Endodermal cell (in vitro differentiated cells): Measurements from ENCODE around the gene RTP3. TPM values are rescaled to one million over a fixed set of nuclear protein-coding genes. Genes with fewer than 3 reads are reported as not detected.

ENCODE experiments used
- DNase-seq: peaks from one replicate; pipeline ENCODE4 v3.0.0-alpha.2; 2017
- H3K27ac ChIP-seq: 2 replicates; pipeline ENCODE4 v1.5.1; 2013; ENCODE audit warnings: mild to moderate bottlenecking, low read depth, low read length, moderate library complexity
- H3K27me3 ChIP-seq: 2 replicates; pipeline ENCODE4 v1.6.1; 2013; ENCODE audit warnings: mild to moderate bottlenecking, low read length, moderate library complexity; ENCODE audit not compliant: insufficient read depth, control insufficient read depth, poor library complexity, severe bottlenecking
- H3K36me3 ChIP-seq: 2 replicates; pipeline ENCODE4 v1.7.0; 2013; ENCODE audit warnings: mild to moderate bottlenecking, low read length, moderate library complexity; ENCODE audit not compliant: control insufficient read depth, insufficient read depth
- H3K4me1 ChIP-seq: one replicate; pipeline ENCODE4 v1.7.0; 2013; ENCODE audit warnings: low read length; ENCODE audit not compliant: control insufficient read depth, insufficient read depth
- H3K4me3 ChIP-seq: 2 replicates; pipeline ENCODE4 v1.5.1; 2013; ENCODE audit warnings: mild to moderate bottlenecking, low read length, moderate library complexity
- H3K9ac ChIP-seq: 2 replicates; pipeline ENCODE4 v1.6.1; 2013; ENCODE audit warnings: mild to moderate bottlenecking, low read length, moderate library complexity; ENCODE audit not compliant: poor library complexity, severe bottlenecking; ENCODE audit errors: extremely low read depth
- H3K9me3 ChIP-seq: 2 replicates; pipeline ENCODE4 v1.6.1; 2013; ENCODE audit warnings: mild to moderate bottlenecking, low read length, moderate library complexity; ENCODE audit not compliant: control insufficient read depth
- H3K27ac Mint-ChIP-seq: 2 replicates; pipeline ENCODE4 v1.8.0; 2020; ENCODE audit warnings: mixed read lengths
- H3K27me3 Mint-ChIP-seq: 2 replicates; pipeline ENCODE4 v1.8.0; 2021; ENCODE audit warnings: mild to moderate bottlenecking, mixed read lengths; ENCODE audit not compliant: insufficient read depth
- H3K36me3 Mint-ChIP-seq: 2 replicates; pipeline ENCODE4 v1.8.0; 2020; ENCODE audit warnings: low read depth, mixed read lengths
- H3K4me1 Mint-ChIP-seq: 2 replicates; pipeline ENCODE4 v1.8.0; 2020; ENCODE audit warnings: mixed read lengths
- H3K4me3 Mint-ChIP-seq: 2 replicates; pipeline ENCODE4 v1.8.0; 2020; ENCODE audit warnings: mild to moderate bottlenecking, moderate library complexity, mixed read lengths
- H3K9me3 Mint-ChIP-seq: 2 replicates; pipeline ENCODE4 v1.8.0; 2020; ENCODE audit warnings: mild to moderate bottlenecking, mixed read lengths
- CTCF ChIP-seq: fragments of 200-600 bp; sonication (generic); conservative IDR thresholded peaks from 2 replicates; pipeline ENCODE4 v1.5.0; 2021; ENCODE audit warnings: antibody characterized with exemption, mild to moderate bottlenecking
- WGBS, 2 experiments: methylation state at CpG; one replicate each; pipeline versions ENCODE4 v1.1.5 to v1.1.7; 2013; ENCODE audit warnings: missing lambda C conversion rate in 2 of 2, mixed read lengths in 1 of 2; ENCODE audit not compliant: insufficient coverage in 1 of 2, insufficient read length in 1 of 2; 5-methylcytosine and 5-hydroxymethylcytosine counted together
- total RNA-seq, 2 donors: library from RNA; stranded (reverse); fragmentation: NEBNext Ultra II Directional in 1 of 2; extraction: Animal tissue kit (Norgen Biotek cat#: 25700) in 1 of 2; gene quantifications; 2 replicates in 1 of 2; 3 replicates in 1 of 2; pipeline ENCODE4 v1.2.1, GENCODE V29; 2021

The RTP3 gene
- total RNA-seq, 2 donors from 2014 or later: not detected

GRCh38 chr3:46482632-46483350, 15.0 kb upstream of the RTP3 start:
- no peaks in the 10 kb centered on the region for H3K27me3 ChIP-seq
- no peaks in the 10 kb centered on the region for H3K9me3 ChIP-seq
- Mint-ChIP-seq H3K4me1 (peaks cover 10% of the 10 kb centered on the region), H3K27ac (no peak overlapping the region), H3K27me3 (peaks cover 3% of the 10 kb centered on the region), H3K9me3 (no peaks in the 10 kb centered on the region), H3K4me3 (no peak overlapping the region), H3K36me3 (no peaks in the 10 kb centered on the region)
- H3K36me3 ChIP-seq: no peaks in the 10 kb centered on the region
- H3K27ac ChIP-seq: no peak overlapping the region
- WGBS, 2 experiments: 100% methylated on average over 1 of the region's 1 CpG; no CpG with 5 or more reads in 1 of the 2 experiments
- peak; percentile 6 for DNase-seq
- no peak overlapping the region for H3K4me3 ChIP-seq
- H3K9ac ChIP-seq: no peak overlapping the region
- no peak for TF ChIP-seq CTCF
- H3K4me1 ChIP-seq: peaks cover 4% of the 10 kb centered on the region

- peak; percentile 22 for TF ChIP-seq CTCF
- WGBS, 2 experiments: 96 to 100% methylated on average over 1 to 2 of the region's 2 CpGs
- no peak overlapping the region for H3K27ac Mint-ChIP-seq
- H3K9ac ChIP-seq: no peak overlapping the region
- H3K27me3 Mint-ChIP-seq: peaks cover 3% of the 10 kb centered on the region
- H3K27ac ChIP-seq: no peak overlapping the region
- H3K9me3 ChIP-seq: no peaks in the 10 kb centered on the region
- DNase-seq: peak; percentile 40
- no peak overlapping the region for H3K4me3 Mint-ChIP-seq
- peaks cover 4% of the 10 kb centered on the region for H3K4me1 ChIP-seq
- peaks cover 11% of the 10 kb centered on the region for H3K4me1 Mint-ChIP-seq
- H3K27me3 ChIP-seq: no peaks in the 10 kb centered on the region
- no peaks in the 10 kb centered on the region for H3K36me3 Mint-ChIP-seq
- no peaks in the 10 kb centered on the region for H3K36me3 ChIP-seq
- H3K9me3 Mint-ChIP-seq: no peaks in the 10 kb centered on the region
- H3K4me3 ChIP-seq: no peak overlapping the region
Measured at GRCh38 chr3:46483825-46484224, 14.0 kb upstream of the RTP3 start.

GRCh38 chr3:46484388-46484787, 13.4 kb upstream of the RTP3 start:
- Mint-ChIP-seq H3K27me3 (peaks cover 1% of the 10 kb centered on the region), H3K4me3 (no peak overlapping the region), H3K4me1 (peaks cover 15% of the 10 kb centered on the region), H3K9me3 (no peaks in the 10 kb centered on the region), H3K27ac (no peak overlapping the region), H3K36me3 (no peaks in the 10 kb centered on the region)
- H3K27me3 ChIP-seq: no peaks in the 10 kb centered on the region
- no peak overlapping the region for H3K27ac ChIP-seq
- H3K4me3 ChIP-seq: no peak overlapping the region
- no peaks in the 10 kb centered on the region for H3K36me3 ChIP-seq
- peaks cover 4% of the 10 kb centered on the region for H3K4me1 ChIP-seq
- no peak for DNase-seq
- no peak for TF ChIP-seq CTCF
- WGBS, 2 experiments: 78% methylated on average over 1 of the region's 1 CpG; no CpG with 5 or more reads in 1 of the 2 experiments
- H3K9ac ChIP-seq: no peak overlapping the region
- no peaks in the 10 kb centered on the region for H3K9me3 ChIP-seq
